Lung (tissue), 12 donors: ENCODE results near the gene TMCC2. TPM values are rescaled to one million over a fixed set of nuclear protein-coding genes. Genes with fewer than 3 reads are reported as not detected.

Experiments used
- ATAC-seq: fragments of 200-7000 bp; cut with Tn5 transposase; one replicate; pipeline ENCODE4 v1.9.1; 2020; ENCODE audit warnings: moderate number of reproducible peaks; ENCODE audit not compliant: insufficient read depth, low FRiP score
- DNase-seq, 3 donors: peaks; one replicate each; pipeline ENCODE4 v3.0.0-alpha.2; 2013 to 2017
- H3K27ac ChIP-seq, 2 donors: one replicate each; pipeline ENCODE4 v1.5.1; 2013; ENCODE audit warnings: mild to moderate bottlenecking in 2 of 2, moderate library complexity in 2 of 2, control low read depth in 1 of 2, inconsistent platforms in 1 of 2, low read depth in 1 of 2, low read length in 1 of 2
- H3K27me3 ChIP-seq, 3 donors: one replicate each; pipeline ENCODE4 v1.5.1; 2013; ENCODE audit warnings: low read length in 2 of 3; ENCODE audit not compliant: control insufficient read depth in 3 of 3, insufficient read depth in 3 of 3
- H3K36me3 ChIP-seq, 4 donors: one replicate each; pipeline ENCODE4 v1.5.1; 2013; ENCODE audit warnings: low read length in 4 of 4, mild to moderate bottlenecking in 1 of 4, moderate library complexity in 1 of 4; ENCODE audit not compliant: control insufficient read depth in 4 of 4, insufficient read depth in 4 of 4
- H3K4me1 ChIP-seq, 5 donors: one replicate each; pipeline ENCODE4 v1.5.1; 2013; ENCODE audit warnings: low read length in 5 of 5, mild to moderate bottlenecking in 2 of 5, moderate library complexity in 1 of 5; ENCODE audit not compliant: control insufficient read depth in 5 of 5, insufficient read depth in 5 of 5
- H3K4me3 ChIP-seq: one replicate; pipeline ENCODE4 v1.5.1; 2013; ENCODE audit warnings: mild to moderate bottlenecking, control low read depth, moderate library complexity
- H3K9ac ChIP-seq, 2 donors: one replicate each; pipeline ENCODE4 v1.5.1; 2013; ENCODE audit warnings: low read length in 2 of 2, control low read depth in 1 of 2; ENCODE audit not compliant: insufficient read depth in 1 of 2
- H3K9me3 ChIP-seq, 4 donors: one replicate each; pipeline ENCODE4 v1.5.1; 2013; ENCODE audit warnings: low read length in 3 of 4, mild to moderate bottlenecking in 1 of 4, moderate library complexity in 1 of 4; ENCODE audit not compliant: control insufficient read depth in 4 of 4, insufficient read depth in 3 of 4
- WGBS, 2 donors: extraction: QIAGEN DNeasy Blood & Tissue Kit; methylation state at CpG; one replicate each; pipeline ENCODE4 v1.1.7; 2013; 5-methylcytosine and 5-hydroxymethylcytosine counted together
- polyA plus RNA-seq, 2 donors: library from polyadenylated mRNA; stranded (reverse); fragments of 200-250 nt; gene quantifications; one replicate each; pipeline ENCODE4 v1.2.1, GENCODE V29; 2013
- total RNA-seq, 2 donors: library from RNA; depleted of rRNA in 1 of 2; stranded (reverse); fragments of >200 nt in 1 of 2; gene quantifications; one replicate each; pipeline ENCODE4 v1.2.1, GENCODE V29; 2014 to 2021
- TF ChIP-seq, protein P1 (sequence below): IDR thresholded peaks from 2 replicates; pipeline ENCODE4 v1.5.1; 2012; ENCODE audit warnings: mild to moderate bottlenecking; ENCODE audit errors: control extremely low read depth, extremely low read depth
- donor health status: control.
- donor health status: control.
- donor health status: Bipolar disorder and iron deficiency.
- donor health status: healthy.
- donor health status: DM: yes; HTN: yes; CAD: no.

The TMCC2 gene
- total and polyA plus RNA-seq, 4 donors, result 1.9 to 27.0 (median 2.4) TPM

- DNase-seq (no peak), ATAC-seq (no peak)
- TF ChIP-seq, protein P1, sequence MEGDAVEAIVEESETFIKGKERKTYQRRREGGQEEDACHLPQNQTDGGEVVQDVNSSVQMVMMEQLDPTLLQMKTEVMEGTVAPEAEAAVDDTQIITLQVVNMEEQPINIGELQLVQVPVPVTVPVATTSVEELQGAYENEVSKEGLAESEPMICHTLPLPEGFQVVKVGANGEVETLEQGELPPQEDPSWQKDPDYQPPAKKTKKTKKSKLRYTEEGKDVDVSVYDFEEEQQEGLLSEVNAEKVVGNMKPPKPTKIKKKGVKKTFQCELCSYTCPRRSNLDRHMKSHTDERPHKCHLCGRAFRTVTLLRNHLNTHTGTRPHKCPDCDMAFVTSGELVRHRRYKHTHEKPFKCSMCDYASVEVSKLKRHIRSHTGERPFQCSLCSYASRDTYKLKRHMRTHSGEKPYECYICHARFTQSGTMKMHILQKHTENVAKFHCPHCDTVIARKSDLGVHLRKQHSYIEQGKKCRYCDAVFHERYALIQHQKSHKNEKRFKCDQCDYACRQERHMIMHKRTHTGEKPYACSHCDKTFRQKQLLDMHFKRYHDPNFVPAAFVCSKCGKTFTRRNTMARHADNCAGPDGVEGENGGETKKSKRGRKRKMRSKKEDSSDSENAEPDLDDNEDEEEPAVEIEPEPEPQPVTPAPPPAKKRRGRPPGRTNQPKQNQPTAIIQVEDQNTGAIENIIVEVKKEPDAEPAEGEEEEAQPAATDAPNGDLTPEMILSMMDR, result no peak
- no peak overlapping the region for H3K9ac ChIP-seq
- no peaks in the 10 kb centered on the region for H3K36me3 ChIP-seq
- no peak overlapping the region for H3K27ac ChIP-seq
- peaks cover 0 to 17% (median 16%) of the 10 kb centered on the region in 5 donors for H3K4me1 ChIP-seq
- no peaks in the 10 kb centered on the region for H3K9me3 ChIP-seq
- H3K4me3 ChIP-seq, result no peak overlapping the region
- H3K27me3 ChIP-seq, result no peaks in the 10 kb centered on the region
- 56 to 74% methylated on average over 2 of the region's 2 CpGs for WGBS, 2 donors
Measured at GRCh38 chr1:205263580-205264190, 35.9 kb downstream of the TMCC2 start.

- peaks cover 5 to 18% (median 15%) of the 10 kb centered on the region in 5 donors for H3K4me1 ChIP-seq
- DNase-seq (no peak), ATAC-seq (no peak)
- H3K9me3 ChIP-seq, result no peaks in the 10 kb centered on the region
- 75 to 83% methylated on average over 10 of the region's 10 CpGs for WGBS, 2 donors
- no peak overlapping the region for H3K27ac ChIP-seq
- no peak overlapping the region for H3K4me3 ChIP-seq
- peaks cover 0 to 6% (median 0%) of the 10 kb centered on the region in 4 donors for H3K36me3 ChIP-seq
- no peaks in the 10 kb centered on the region for H3K27me3 ChIP-seq
- TF ChIP-seq, protein P1, result no peak
- H3K9ac ChIP-seq, result no peak overlapping the region
Measured at GRCh38 chr1:205266611-205267305, 39.0 kb downstream of the TMCC2 start.

DNA sequence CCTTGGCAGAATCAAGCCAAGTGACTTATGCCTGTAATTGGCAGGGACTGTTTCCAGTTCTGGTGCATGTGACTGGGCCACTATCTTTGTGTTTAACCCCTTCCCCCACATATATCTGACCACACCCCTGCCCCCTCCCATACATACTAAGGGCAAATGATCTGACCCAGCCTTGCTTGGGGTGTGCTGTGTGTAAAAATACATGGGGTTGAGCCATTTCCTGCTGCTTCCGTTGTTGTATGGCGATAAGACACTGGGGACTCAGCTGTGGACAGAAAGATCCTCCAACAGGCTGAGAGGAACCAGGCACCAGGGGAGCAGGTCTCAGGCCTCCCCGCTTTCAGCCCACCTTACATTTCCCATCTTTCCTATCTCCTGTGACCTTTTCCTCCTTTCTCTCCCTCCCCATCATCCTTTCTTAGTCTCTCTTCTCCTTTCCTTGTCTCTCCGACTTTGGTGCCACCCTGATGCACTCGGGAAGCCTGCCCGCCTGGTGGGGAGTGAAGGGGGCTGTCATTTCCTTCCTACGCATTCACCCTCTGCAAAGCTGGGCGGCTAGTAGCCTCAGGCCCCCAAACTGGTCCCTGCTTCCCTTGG lies 39.7 kb downstream of the TMCC2 start:
- TF ChIP-seq, protein P1, result no peak
- ATAC-seq (no peak), DNase-seq (no peak)
- Histone ChIP-seq H3K9me3 (no peaks in the 10 kb centered on the region), H3K9ac (no peak overlapping the region), H3K4me3 (no peak overlapping the region), H3K36me3 (peaks cover 0 to 10% (median 0%) of the 10 kb centered on the region in 4 donors), H3K27ac (no peak overlapping the region), H3K27me3 (no peaks in the 10 kb centered on the region), H3K4me1 (peaks cover 4 to 14% (median 8%) of the 10 kb centered on the region in 5 donors)
- WGBS, 2 donors, result 31 to 53% methylated on average over 8 of the region's 8 CpGs
